H1 (cell line): ENCODE results near the gene ARF3. TPM values are rescaled to one million over a fixed set of nuclear protein-coding genes. Genes with fewer than 3 reads are reported as not detected.
A peak's percentile ranks its signal among the peaks of the same experiment; 100 is the strongest.

Experiments
- CHD2 ChIP-seq: IDR thresholded peaks from 2 replicates; pipeline ENCODE4 v1.6.1; 2012; ENCODE audit warnings: low read length, improper control_type of control experiment
- EP300 ChIP-seq, 2 experiments: IDR thresholded peaks; 1 replicate in 1 of 2; 2 replicates in 1 of 2; pipeline ENCODE4 v1.6.1; 2011 to 2012; ENCODE audit warnings: low read depth in 2 of 2, low read length in 2 of 2, mild to moderate bottlenecking in 2 of 2, borderline replicate concordance in 1 of 2, inconsistent platforms in 1 of 2, moderate library complexity in 1 of 2
- GABPA ChIP-seq: IDR thresholded peaks from 2 replicates; pipeline ENCODE4 v1.6.1; 2011; ENCODE audit warnings: mild to moderate bottlenecking, low read length, moderate library complexity, borderline replicate concordance; ENCODE audit not compliant: insufficient read depth
- JUND ChIP-seq: IDR thresholded peaks from 2 replicates; pipeline ENCODE4 v1.6.1; 2011; ENCODE audit warnings: mild to moderate bottlenecking, improper control_type of control experiment, low read length
- KDM1A ChIP-seq: fragments of 200-600, 300-600 bp; sonication (generic); IDR thresholded peaks from 2 replicates; pipeline ENCODE4 v1.7.1; 2016; ENCODE audit warnings: mild to moderate bottlenecking, low read length, borderline replicate concordance
- KDM4A ChIP-seq: IDR thresholded peaks from one replicate; pipeline ENCODE4 v1.7.1; 2012; ENCODE audit warnings: low read depth, mild to moderate bottlenecking, moderate library complexity, low read length, inconsistent platforms; ENCODE audit not compliant: severe bottlenecking
- PHF8 ChIP-seq: fragments of 200-600 bp; sonication (generic); conservative IDR thresholded peaks from 2 replicates; pipeline ENCODE4 v1.7.1; 2012; ENCODE audit warnings: low read depth, mild to moderate bottlenecking, inconsistent platforms, low read length, moderate library complexity
- RFX5 ChIP-seq: IDR thresholded peaks from 2 replicates; pipeline ENCODE4 v1.6.1; 2011; ENCODE audit warnings: low read depth, low read length, improper control_type of control experiment, borderline replicate concordance
- RNF2 ChIP-seq: fragments of 200-900, 300-1000 bp; sonication (generic); IDR thresholded peaks from 2 replicates; pipeline ENCODE4 v1.7.1; 2016; ENCODE audit warnings: borderline replicate concordance, low read depth, mild to moderate bottlenecking, antibody characterized with exemption, low read length; ENCODE audit not compliant: poor library complexity, severe bottlenecking; ENCODE audit errors: missing control alignments
- RXRA ChIP-seq: IDR thresholded peaks from 2 replicates; pipeline ENCODE4 v1.6.1; 2011; ENCODE audit warnings: low read depth, mild to moderate bottlenecking, low read length, moderate library complexity; ENCODE audit not compliant: insufficient read depth
- SP2 ChIP-seq: IDR thresholded peaks from 2 replicates; pipeline ENCODE4 v1.6.1; 2012; ENCODE audit warnings: mild to moderate bottlenecking, low read length, inconsistent platforms
- SRF ChIP-seq: IDR thresholded peaks from 2 replicates; pipeline ENCODE4 v1.6.1; 2011; ENCODE audit warnings: mild to moderate bottlenecking, low read depth, low read length, moderate library complexity
- TBP ChIP-seq: IDR thresholded peaks from 2 replicates; pipeline ENCODE4 v1.6.1; 2011; ENCODE audit warnings: low read depth, low read length, improper control_type of control experiment
- TEAD4 ChIP-seq: IDR thresholded peaks from 2 replicates; pipeline ENCODE4 v1.6.1; 2012; ENCODE audit warnings: low read depth, low read length, inconsistent platforms, mixed read lengths
- polyA plus RNA-seq, 7 experiments: library from polyadenylated mRNA; depleted of rRNA in 3 of 7; stranded (reverse) in 5 of 7; unstranded in 2 of 7; fragments of >200 nt in 5 of 7; fragments of 200-250 nt in 2 of 7; gene quantifications; 1 replicate in 5 of 7; 2 replicates in 1 of 7; 4 replicates in 1 of 7; pipeline versions ENCODE4 v1.2.1 to v1.2.3, GENCODE V29; 2011 to 2013; ENCODE audit warnings: missing spikeins in 2 of 7, mixed read lengths in 2 of 7
- total RNA-seq: library from RNA; stranded (reverse); fragmentation: NEBNext Ultra II Directional; extraction: Animal tissue kit (Norgen Biotek cat#: 25700); gene quantifications from 2 replicates; pipeline ENCODE4 v1.2.1, GENCODE V29; 2021
- TF ChIP-seq, protein P1 (sequence below): IDR thresholded peaks from 2 replicates; pipeline ENCODE4 v1.6.1; 2012; ENCODE audit warnings: inconsistent platforms
- TF ChIP-seq, protein P2 (sequence below): IDR thresholded peaks from 2 replicates; pipeline ENCODE4 v1.6.1; 2012; ENCODE audit warnings: low read length, inconsistent platforms
- TF ChIP-seq, protein P3 (sequence below), 3 experiments: IDR thresholded peaks; 1 replicate in 2 of 3; 2 replicates in 1 of 3; pipeline versions ENCODE4 v1.5.1 to v1.6.1; 2011; ENCODE audit warnings: low read length in 3 of 3, mild to moderate bottlenecking in 3 of 3, inconsistent platforms in 2 of 3, low read depth in 1 of 3, moderate library complexity in 1 of 3; ENCODE audit not compliant: insufficient read depth in 1 of 3; ENCODE audit errors: control extremely low read depth in 1 of 3

Gene ARF3
- total and polyA plus RNA-seq, 2 of the 8 experiments (the other 6 are each of a cell fraction or from before 2014, with no cell fraction given): 231 to 250 TPM

DNA sequence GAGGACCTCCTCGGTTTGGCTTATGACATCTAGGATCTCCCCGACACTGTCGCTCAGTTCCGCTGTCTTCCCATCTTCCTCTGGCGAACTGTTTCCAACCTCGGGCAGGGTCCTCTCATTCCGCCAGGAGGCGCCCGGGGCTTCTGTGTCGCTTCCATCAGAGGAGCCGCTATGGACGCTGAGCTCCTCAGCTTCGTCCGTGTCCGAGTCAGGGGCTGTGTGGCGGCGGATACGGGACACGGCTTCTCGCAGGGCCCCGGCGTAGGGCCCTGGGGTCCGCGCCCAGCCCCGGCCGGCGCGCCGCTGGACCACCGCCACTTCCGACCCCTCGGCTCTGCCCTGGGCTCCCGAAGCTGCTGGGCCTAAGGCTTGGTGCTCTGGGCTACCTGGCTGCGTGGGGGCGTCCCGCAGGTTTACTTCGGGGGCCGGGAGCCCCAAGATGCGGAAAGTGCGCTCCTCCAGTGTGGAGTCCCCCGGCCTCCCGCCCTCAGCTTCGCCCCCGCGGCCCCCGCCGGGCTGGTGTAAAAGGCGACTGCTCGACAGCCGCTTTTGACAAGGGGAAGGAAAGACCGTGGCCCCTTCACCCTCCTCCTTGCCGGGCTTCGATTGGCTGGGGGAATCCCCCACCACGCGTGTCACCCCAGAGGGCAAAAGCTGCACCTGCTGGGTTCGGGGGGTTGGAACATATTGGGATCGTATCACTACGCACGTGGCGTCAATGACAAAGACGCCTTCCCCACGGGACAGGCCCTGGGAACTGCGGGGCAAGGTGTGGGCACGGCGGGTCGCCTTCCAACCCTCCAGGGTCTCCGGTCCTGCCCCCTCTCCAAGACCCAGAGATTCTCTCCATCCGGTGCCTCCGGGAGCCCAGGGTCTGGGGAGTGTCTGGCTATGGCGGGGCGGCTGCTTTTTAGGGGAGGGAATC lies 39.8 kb upstream of the ARF3 start (continued):
- TF ChIP-seq RXRA (no peak), KDM4A (peak; percentile 33), RNF2 (peak; percentile 64), JUND (no peak), TBP (no peak), EP300 (IDR thresholded peaks at IDR 0.05; ENCODE audit: borderline replicate concordance in 1 of 2, low read depth in 2 of 2, low read length in 2 of 2) (no peak), SP2 (no peak), PHF8 (no peak), SRF (no peak), KDM1A (no peak), TEAD4 (no peak), CHD2 (no peak), RFX5 (no peak), GABPA (no peak)
- TF ChIP-seq, protein P1, sequence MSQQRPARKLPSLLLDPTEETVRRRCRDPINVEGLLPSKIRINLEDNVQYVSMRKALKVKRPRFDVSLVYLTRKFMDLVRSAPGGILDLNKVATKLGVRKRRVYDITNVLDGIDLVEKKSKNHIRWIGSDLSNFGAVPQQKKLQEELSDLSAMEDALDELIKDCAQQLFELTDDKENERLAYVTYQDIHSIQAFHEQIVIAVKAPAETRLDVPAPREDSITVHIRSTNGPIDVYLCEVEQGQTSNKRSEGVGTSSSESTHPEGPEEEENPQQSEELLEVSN: no peak
- TF ChIP-seq, protein P2, sequence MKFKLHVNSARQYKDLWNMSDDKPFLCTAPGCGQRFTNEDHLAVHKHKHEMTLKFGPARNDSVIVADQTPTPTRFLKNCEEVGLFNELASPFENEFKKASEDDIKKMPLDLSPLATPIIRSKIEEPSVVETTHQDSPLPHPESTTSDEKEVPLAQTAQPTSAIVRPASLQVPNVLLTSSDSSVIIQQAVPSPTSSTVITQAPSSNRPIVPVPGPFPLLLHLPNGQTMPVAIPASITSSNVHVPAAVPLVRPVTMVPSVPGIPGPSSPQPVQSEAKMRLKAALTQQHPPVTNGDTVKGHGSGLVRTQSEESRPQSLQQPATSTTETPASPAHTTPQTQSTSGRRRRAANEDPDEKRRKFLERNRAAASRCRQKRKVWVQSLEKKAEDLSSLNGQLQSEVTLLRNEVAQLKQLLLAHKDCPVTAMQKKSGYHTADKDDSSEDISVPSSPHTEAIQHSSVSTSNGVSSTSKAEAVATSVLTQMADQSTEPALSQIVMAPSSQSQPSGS: no peak
- TF ChIP-seq, protein P3, sequence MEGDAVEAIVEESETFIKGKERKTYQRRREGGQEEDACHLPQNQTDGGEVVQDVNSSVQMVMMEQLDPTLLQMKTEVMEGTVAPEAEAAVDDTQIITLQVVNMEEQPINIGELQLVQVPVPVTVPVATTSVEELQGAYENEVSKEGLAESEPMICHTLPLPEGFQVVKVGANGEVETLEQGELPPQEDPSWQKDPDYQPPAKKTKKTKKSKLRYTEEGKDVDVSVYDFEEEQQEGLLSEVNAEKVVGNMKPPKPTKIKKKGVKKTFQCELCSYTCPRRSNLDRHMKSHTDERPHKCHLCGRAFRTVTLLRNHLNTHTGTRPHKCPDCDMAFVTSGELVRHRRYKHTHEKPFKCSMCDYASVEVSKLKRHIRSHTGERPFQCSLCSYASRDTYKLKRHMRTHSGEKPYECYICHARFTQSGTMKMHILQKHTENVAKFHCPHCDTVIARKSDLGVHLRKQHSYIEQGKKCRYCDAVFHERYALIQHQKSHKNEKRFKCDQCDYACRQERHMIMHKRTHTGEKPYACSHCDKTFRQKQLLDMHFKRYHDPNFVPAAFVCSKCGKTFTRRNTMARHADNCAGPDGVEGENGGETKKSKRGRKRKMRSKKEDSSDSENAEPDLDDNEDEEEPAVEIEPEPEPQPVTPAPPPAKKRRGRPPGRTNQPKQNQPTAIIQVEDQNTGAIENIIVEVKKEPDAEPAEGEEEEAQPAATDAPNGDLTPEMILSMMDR (IDR thresholded peaks at IDR 0.05; ENCODE audit: control extremely low read depth in 1 of 3, insufficient read depth in 1 of 3, low read depth in 1 of 3, low read length in 3 of 3): peak; percentile 78 to 87 (median 80)
